AG20443 (cell line): ENCODE data around the gene ADAMTS16.
"Not testable (repeated sequence)": the region's sequence is repeated elsewhere in the genome, so short reads cannot be mapped to it uniquely, and the experiment has no call there.

Experiments used
- DNase-seq: peaks from one replicate; pipeline ENCODE4 v3.0.0; 2012; ENCODE audit warnings: low spot score, mixed read lengths

ADAMTS16 gene, protein sequence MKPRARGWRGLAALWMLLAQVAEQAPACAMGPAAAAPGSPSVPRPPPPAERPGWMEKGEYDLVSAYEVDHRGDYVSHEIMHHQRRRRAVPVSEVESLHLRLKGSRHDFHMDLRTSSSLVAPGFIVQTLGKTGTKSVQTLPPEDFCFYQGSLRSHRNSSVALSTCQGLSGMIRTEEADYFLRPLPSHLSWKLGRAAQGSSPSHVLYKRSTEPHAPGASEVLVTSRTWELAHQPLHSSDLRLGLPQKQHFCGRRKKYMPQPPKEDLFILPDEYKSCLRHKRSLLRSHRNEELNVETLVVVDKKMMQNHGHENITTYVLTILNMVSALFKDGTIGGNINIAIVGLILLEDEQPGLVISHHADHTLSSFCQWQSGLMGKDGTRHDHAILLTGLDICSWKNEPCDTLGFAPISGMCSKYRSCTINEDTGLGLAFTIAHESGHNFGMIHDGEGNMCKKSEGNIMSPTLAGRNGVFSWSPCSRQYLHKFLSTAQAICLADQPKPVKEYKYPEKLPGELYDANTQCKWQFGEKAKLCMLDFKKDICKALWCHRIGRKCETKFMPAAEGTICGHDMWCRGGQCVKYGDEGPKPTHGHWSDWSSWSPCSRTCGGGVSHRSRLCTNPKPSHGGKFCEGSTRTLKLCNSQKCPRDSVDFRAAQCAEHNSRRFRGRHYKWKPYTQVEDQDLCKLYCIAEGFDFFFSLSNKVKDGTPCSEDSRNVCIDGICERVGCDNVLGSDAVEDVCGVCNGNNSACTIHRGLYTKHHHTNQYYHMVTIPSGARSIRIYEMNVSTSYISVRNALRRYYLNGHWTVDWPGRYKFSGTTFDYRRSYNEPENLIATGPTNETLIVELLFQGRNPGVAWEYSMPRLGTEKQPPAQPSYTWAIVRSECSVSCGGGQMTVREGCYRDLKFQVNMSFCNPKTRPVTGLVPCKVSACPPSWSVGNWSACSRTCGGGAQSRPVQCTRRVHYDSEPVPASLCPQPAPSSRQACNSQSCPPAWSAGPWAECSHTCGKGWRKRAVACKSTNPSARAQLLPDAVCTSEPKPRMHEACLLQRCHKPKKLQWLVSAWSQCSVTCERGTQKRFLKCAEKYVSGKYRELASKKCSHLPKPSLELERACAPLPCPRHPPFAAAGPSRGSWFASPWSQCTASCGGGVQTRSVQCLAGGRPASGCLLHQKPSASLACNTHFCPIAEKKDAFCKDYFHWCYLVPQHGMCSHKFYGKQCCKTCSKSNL

DNA sequence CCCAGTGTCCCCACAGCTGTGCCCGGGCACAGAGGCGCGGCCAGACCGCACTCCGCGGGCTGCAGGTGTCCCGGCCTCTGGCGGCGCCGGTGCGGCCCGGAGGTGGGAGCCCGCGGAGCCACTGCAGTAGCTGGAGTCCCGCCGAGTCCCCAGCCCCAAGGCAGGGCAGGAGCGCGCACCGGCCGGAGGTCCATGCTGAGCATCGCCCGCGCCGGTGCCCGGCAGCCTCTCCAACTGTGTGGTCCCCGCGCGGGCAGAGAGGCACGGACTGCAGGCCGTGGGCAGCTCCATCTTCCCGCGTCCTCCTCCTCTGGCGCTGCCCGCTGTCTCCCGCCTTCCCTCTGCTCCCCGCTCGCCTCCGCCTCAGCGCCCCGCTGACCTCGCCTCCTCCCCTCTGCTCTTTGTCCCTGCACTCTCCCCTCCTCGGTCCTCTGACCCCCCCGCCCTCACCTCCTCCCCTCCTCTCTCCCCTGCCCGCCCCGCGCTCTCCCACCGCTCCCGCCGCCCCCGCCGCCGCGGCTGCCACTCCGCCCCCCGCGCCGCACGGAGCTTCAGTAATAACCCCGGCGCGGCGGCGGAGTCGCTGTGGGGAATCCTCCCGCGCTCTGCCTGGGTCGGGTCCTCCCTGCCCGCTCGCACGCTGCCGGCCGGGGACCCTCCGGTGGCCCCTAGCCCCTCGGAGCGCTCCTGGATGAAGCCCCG lies at the start of gene ADAMTS16:
TSS of gene ADAMTS16 (plus strand) at position 554 of the 702 bp plus-strand sequence. CDS start at position 692, 138 bp downstream.
- DNase-seq, result no peak

DNA sequence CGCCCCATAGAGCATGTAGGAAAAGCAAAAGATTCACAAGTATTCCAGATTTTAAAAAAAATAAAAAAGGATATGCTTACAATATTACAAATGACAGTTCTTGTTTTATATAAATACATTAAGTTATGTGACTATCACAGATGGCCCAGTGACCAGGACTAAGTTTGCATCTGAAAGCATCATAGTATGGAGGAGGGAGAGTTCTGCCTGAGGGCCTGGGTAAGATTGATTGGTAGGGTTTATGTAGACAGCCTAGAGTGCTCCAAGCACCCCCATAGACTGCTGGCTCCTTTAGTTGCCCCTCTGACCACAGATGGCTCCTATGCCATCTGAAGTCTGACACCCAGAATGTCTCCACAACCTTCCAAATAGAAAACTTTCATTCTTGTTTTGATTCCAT lies 48.0 kb upstream of the ADAMTS16 start:
- DNase-seq, result no peak

DNA sequence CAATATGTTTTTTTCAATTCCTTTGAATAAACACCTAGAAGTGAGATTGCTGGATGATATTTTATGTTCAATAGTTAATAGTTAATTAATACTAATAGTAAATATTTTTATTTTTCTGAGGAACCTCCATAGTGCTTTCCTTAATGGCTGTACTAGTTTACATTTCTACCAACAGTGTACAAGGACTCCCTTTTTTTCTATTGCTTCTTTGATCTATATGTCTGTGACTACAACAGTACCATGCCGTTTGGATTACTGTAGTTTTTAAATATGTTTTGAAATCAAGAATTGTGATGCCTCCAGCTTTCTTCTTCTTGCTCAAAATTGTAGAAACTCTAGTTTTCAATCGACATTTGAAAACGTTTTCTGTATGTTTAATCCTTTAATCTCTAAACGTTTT lies 39.5 kb upstream of the ADAMTS16 start:
- no peak for DNase-seq

DNA sequence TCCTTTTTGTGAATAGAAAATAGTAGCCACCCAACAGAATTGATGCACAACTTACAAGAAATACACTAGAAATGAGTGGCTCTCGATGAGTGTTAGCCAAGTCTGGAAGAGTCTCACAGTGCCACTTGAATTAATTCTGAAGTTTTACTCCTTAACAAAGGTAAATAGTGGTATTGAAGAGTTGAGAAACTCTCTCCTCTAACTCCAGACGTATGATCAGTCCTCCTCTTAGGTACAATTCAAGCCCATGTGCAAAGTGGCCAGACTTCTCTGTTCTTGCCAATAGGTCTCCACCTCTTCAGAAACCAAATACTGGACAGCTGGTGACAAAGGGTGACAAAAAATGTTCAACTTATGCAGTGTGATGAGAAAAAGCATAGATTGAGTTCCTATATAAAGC lies 38.5 kb upstream of the ADAMTS16 start:
- DNase-seq, result no peak

DNA sequence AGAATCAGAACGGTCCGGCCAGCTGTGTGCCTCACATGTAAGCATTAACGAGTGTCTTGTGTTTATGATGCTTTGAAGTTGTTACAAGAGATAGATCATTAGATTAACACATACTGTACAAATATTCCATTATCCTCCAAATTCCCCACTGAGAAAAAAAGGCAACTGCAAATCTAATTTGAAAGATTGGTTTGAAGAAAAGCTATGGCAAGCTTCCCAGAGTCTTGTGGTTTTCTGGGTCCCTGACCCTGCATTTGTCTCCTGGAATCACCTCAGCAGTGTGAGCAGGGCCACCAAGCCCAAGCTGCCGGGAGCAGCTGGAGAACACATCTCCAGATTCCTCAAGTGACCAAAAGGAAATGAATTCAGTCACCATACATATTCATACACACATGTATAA lies 36.9 kb upstream of the ADAMTS16 start:
- no peak for DNase-seq

DNA sequence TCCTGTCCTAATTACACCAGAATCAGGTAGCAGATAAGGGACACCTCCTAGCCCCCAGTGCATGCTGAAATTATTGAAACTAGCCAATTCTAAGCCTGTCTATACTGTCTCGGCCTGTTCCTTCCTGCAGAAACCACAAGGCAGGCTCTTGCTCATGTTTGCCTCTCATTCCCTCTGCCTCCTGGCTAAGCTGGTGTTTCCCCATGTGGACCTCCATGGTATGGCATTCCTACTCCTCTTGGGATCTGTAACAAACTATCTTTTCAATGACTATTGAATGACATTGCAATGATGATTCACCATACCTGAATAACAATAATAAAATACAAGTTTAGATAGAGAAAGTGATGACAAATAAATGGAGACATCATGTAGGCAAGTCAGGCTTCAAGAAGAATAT lies 35.6 kb upstream of the ADAMTS16 start:
- DNase-seq, result no peak

DNA sequence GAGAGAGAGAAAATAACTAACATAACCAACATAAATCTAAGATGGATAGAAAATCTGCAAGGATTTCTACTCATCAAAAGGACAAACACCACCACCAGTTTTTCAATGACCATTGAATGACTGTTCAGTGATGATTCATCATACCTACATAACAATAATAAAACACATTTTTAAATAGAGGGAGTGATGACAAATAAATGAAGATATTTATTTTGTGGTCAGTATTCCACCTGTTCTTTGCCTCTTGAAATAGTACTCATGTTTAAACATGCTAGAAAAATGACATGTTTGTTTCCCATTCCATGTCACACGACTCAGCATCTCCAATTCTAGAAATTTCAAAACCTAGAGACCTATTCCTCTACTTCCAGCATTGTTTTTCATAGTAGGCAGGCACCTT lies 34.6 kb upstream of the ADAMTS16 start:
- no peak for DNase-seq

DNA sequence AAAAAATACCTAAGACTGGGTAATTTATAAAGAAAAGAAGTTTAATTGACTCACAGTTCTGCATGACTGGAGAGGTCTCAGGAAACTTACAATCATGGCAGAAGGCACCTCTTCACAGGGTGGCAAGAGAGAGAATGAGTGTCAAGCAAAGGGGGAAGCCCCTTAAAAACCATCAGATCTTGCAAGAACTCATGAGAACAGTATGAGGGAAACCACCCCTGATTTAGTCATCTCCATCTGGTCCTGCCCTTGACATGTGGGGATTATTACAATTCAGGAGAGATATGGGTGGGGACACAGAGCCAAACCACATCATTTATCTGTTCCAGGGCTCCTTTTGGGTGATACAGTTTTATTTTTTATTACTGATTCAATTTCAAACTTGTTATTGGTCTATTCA lies 23.2 kb upstream of the ADAMTS16 start:
- no peak for DNase-seq

DNA sequence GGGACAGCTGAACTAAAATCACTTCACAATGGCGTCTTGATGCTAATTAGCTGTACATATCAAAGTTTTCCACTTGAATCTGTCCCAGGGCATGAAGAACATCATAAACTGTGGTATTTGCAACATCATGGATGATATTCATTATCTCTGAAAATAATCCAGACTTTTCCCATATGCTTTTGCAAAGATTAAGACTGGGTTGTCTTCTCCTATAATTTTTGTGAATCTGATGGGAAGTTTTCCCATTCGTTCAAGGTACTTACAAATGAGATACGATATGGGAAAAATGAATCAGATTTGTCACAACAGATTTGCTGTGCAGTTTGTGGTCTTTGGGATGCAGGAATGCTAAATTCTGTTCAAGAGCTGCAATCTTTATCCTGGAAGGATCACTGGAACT lies 17.4 kb upstream of the ADAMTS16 start:
- no peak for DNase-seq

DNA sequence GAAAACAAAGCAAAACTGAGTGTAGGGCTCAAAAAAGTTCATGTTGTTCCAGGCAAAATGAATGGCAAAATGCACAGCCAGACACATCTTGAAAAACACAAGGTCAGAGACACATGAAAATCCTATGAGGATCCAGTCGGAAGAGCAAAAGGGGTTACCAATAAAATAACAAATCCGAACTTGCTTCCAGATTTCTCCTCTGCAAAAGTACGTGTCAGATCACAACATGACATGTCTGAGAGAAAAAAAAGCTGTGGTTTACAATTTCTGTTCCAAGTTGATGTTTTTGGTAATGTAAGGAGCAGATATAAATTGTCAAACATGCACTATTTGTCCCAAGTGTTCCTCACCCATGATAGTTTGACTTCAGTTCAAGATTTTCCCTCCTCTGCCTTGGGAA lies 15.9 kb upstream of the ADAMTS16 start:
- DNase-seq, result no peak

DNA sequence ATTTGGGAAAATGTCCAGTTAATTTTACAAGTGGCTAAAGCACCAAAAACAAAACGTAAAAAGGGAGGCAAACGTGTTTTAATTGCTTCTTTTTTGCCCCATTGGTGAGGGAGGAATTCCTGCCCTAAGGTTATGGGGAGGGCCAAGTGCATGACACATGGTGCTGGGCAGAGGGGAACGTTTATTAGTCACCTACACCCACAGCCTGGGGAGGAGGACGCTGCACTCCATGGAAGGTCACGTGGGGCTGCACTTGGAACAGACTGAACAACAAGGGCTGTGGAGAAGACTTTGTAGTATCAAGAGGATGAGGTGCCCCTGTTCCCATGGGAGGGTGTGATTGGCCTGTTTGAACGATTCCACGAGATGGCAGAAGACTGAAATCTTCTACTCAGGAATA lies 13.7 kb upstream of the ADAMTS16 start:
- DNase-seq, result no peak

DNA sequence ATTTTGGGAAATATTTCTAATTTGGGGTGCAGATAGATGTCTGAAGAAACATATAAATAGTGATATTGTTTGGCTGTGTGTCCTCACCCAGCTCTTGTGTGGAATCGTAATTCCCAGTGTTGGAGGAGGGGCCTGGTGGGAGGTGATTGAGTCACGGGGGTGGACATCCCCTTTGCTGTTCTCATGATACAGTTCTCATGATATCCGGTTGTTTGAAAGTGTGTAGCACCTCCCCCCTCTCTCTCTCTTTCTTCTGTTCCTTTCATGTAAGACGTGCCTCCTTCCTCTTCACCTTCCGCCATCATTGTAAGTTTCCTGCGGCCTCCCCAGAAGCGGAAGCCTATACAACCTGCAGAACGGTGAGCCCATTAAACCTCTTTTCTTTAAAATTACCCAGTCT lies 11.4 kb upstream of the ADAMTS16 start:
- no peak for DNase-seq

DNA sequence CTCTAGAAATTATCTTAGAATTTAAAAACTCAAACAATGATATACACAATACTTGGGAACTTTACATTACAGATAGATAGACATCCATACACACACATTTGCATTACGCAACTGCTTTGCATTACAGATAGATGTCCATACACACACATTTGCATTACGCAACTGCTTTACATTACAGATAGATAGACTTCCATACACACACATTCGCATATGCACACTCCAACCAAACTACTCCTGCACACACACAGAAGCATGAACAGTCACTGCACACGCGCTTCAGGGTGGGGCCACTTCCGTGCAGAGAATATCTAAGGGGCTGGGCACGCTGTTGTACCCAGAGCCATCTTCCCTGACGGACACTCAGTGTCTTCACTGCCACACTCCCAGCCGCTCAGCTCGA lies 7.9 kb upstream of the ADAMTS16 start:
- DNase-seq, result no peak

DNA sequence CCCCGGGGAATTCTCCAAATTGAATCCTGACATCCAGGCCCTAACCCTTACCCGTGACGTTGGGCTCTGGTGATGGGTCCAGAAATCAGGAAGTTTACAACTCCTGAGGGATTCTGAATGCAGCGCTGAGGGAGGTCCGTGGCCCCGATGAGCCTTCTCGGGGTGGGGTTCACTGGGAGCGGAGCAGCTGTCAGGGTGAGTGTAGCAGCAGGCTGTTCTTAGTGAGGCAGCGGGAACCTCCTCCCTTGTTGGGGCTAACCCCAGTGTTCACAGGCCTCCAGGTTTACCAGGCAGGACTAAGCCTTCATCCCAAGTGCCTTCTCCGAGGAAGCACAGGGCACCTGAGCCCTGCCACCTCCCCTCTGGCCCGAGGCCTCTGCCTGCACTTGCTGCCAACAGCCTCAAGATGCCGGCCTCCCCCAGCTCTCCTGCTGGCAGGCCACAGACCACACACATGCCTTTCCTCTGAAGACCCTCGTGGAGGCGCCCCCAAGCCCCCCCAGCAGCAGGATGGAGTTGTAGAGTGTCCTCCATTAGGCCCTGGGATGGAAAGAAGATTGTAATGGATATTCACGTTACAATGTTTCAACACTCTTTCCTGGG lies 7.3 kb upstream of the ADAMTS16 start:
- no peak for DNase-seq

DNA sequence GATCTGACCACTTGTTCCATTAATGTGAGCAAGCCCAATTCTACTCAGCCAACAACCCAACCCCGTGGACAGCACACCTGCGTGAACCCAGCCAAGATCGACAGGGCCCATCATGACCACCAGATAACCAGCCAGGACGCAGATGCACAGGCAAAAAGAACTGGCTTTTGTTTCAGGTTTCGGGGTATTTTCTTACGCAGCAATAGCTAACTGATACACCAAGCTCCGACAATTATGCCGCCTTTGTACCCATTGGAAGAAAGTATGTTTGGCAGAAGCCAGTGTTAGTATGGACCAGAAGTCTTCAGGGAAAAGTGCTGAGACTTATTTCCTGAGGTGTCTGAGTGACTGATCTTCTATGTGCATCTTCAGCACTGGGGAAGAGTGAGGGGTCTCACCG lies 6.0 kb upstream of the ADAMTS16 start:
- DNase-seq, result no peak

DNA sequence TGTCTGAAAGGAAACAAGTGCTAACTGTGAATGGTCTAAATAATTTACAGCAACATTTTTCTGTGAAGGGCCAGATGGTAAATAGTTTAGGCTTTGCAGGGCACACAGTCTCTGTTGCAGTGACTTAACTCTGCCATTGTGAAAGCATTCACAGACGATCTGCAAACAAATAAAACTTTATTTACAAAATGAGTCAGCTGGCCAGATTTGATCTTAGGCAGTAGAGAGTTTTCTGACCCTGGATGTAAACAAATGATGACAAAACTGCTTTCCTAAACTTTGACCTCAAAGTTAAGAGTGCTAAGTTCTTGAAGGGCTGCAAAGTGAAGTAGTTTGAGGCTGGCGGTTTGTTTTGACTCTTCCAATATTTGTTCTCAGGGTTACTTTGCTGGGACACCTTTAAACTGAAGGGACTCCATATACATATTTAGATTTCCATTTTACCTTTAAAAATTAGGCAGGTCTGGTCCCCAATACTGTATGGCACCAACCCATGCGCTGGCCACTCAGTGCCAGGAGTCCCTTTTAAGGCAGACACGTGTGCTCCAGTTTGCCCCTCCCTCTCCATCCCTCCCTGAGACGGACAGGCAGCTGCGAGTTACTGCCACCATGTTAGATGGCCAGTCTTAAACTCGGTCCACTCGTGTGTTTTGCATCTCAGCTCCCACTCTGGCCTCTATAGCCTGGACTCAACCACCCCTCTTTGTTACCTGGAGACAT lies 4.0 kb upstream of the ADAMTS16 start:
- no peak for DNase-seq

DNA sequence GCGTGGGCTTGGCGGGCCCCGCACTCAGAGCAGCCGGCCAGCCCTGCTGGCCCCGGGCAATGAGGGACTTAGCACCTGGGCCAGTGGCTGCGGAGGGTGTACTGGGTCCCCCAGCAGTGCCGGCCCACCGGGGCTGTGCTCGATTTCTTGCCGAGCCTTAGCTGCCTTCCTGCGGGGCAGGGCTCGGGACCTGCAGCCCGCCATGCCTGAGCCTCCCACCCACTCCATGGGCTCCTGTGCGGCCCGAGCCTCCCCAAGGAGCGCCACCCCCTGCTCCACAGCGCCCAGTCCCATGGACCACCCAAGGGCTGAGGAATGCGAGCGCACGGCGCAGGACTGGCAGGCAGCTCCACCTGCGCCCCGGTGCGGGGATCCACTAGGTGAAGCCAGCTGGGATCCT lies 2.3 kb upstream of the ADAMTS16 start:
- not testable (repeated sequence) for DNase-seq

DNA sequence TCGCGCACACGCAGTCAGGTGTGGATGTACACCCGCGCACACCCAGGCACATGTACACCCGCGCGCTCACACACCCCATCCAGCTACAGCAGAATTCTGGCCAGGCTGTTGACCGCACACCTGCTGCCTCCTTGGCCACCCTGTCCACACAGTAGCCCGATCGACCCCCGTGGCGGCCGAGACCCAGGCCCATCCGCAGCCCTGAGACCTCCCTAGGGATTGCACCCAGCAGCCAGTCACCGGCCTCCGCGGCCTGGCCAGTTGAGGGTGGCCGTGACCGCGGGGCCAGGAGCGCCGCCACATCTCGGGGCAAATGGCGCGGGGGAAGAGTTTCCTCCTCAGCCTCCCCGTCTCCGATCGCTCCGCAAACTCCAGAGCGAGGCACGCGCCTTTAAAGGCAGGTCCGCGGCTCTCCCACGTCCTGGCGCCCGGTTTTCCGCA lies 774 bp upstream of the ADAMTS16 start:
- DNase-seq, result no peak

DNA sequence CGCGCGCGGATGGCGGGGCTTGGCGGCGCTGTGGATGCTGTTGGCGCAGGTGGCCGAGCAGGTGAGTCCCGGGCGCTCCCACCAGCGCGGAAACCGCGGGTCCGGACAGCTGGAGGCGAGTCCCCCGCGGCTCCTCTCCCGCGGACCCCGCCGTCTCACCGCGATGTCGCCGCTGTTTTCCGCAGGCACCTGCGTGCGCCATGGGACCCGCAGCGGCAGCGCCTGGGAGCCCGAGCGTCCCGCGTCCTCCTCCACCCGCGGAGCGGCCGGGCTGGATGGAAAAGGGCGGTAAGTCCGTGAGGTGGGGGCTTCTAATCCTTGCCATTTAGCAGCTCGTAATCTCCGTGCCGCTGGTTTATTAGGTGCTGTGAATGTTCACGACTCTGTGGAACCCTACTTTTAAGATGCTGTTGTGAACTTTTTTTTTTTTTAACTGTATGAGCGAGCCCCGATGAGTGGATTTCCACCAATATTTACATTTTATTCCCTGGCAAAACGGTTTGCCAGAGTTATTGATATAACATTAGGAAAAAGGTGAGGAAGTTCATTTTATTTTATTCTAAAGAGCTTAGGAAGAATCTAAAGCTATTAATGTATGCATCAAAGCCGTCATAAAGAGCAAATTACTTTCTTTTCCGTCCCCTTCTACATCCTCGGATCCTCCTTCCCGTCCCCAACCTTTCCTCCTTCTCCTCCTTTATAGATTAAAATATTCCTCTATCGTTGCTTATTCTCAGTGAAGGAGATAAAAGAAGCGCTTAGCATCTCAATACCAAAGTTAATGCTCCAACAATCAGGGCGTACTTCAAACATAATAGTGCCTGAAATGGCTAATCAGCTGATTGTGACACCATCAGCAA lies 579 bp downstream of the ADAMTS16 start:
- DNase-seq, result no peak

DNA sequence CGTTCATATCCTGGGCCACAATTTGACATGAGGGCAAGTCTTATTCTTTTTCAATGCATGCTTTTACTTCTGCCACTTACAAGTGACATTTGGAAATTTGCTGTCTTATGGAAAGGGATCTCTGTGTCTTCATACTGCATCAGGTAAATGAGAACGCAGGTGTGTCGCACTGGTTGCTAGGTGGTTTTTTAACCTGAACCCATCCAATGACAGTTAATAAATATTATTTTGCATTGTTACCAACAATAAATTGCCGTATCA lies 1.1 kb downstream of the ADAMTS16 start:
- no peak for DNase-seq
